Peyer's patch (tissue), 4 donors: ENCODE measurements around the gene XRN1. TPM values are rescaled to one million over a fixed set of nuclear protein-coding genes. Genes with fewer than 3 reads are reported as not detected.
"Not testable (repeated sequence)": the region's sequence is repeated elsewhere in the genome, so short reads cannot be mapped to it uniquely, and the experiment has no call there.

ENCODE experiments used
- DNase-seq, 3 donors: peaks; one replicate each; pipeline ENCODE4 v3.0.0-alpha.2; 2017 to 2019
- H3K27ac ChIP-seq, 4 donors: fragments of 200-600 bp; sonication (generic); one replicate each; pipeline ENCODE4 v1.5.1; 2016 to 2019
- H3K27me3 ChIP-seq, 2 donors: fragments of 200-600 bp; sonication (generic); one replicate each; pipeline ENCODE4 v1.5.1; 2019
- H3K36me3 ChIP-seq, 3 donors: fragments of 200-600 bp; sonication (generic); one replicate each; pipeline ENCODE4 v1.5.1; 2016 to 2019
- H3K4me1 ChIP-seq, 4 donors: fragments of 200-600 bp; sonication (generic); one replicate each; pipeline ENCODE4 v1.5.1; 2016 to 2019
- H3K4me3 ChIP-seq, 4 donors: fragments of 200-600 bp; sonication (generic); 1 replicate in 3 of 4; 2 replicates in 1 of 4; pipeline ENCODE4 v1.5.1; 2016 to 2019; ENCODE audit warnings: mild to moderate bottlenecking in 1 of 4
- H3K9me3 ChIP-seq, 4 donors: fragments of 200-600 bp; sonication (generic); one replicate each; pipeline ENCODE4 v1.5.1; 2016 to 2019; ENCODE audit warnings: mild to moderate bottlenecking in 1 of 4
- POLR2A ChIP-seq, 2 donors: fragments of 450-650 bp; IDR thresholded peaks; one replicate each; pipeline ENCODE4 v1.5.1; 2017; ENCODE audit warnings: antibody characterized with exemption in 2 of 2, mild to moderate bottlenecking in 2 of 2, moderate library complexity in 2 of 2
- total RNA-seq, 4 donors: library from RNA; depleted of rRNA; stranded (reverse); fragments of >200 nt; gene quantifications; one replicate each; pipeline ENCODE4 v1.1.0, GENCODE V29; 2016
- TF ChIP-seq, protein P1 (sequence below), 6 experiments: fragments of 450-650 bp in 4 of 6; fragments of 200-600 bp in 2 of 6; sonication (generic) in 1 of 6; IDR thresholded peaks; one replicate each; pipeline ENCODE4 v1.5.1; 2017 to 2019; ENCODE audit warnings: antibody characterized with exemption in 6 of 6, mild to moderate bottlenecking in 3 of 6, moderate library complexity in 1 of 6

Gene XRN1
- total RNA-seq, 4 donors from 2014 or later: 74.6 to 95.2 (median 80.9) TPM

GRCh38 chr3:142433110-142433509, 14.7 kb downstream of the XRN1 start:
- Histone ChIP-seq H3K27ac (no peak overlapping the region), H3K4me1 (peaks cover 0 to 23% (median 0%) of the 10 kb centered on the region in 4 donors), H3K9me3 (no peaks in the 10 kb centered on the region), H3K4me3 (no peak overlapping the region), H3K36me3 (peaks cover 0 to 42% (median 0%) of the 10 kb centered on the region in 3 donors), H3K27me3 (no peaks in the 10 kb centered on the region)
- DNase-seq: no peak
- TF ChIP-seq POLR2A (IDR thresholded peaks at IDR 0.05): no peak
- TF ChIP-seq, protein P1, sequence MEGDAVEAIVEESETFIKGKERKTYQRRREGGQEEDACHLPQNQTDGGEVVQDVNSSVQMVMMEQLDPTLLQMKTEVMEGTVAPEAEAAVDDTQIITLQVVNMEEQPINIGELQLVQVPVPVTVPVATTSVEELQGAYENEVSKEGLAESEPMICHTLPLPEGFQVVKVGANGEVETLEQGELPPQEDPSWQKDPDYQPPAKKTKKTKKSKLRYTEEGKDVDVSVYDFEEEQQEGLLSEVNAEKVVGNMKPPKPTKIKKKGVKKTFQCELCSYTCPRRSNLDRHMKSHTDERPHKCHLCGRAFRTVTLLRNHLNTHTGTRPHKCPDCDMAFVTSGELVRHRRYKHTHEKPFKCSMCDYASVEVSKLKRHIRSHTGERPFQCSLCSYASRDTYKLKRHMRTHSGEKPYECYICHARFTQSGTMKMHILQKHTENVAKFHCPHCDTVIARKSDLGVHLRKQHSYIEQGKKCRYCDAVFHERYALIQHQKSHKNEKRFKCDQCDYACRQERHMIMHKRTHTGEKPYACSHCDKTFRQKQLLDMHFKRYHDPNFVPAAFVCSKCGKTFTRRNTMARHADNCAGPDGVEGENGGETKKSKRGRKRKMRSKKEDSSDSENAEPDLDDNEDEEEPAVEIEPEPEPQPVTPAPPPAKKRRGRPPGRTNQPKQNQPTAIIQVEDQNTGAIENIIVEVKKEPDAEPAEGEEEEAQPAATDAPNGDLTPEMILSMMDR (IDR thresholded peaks at IDR 0.05): no peak

GRCh38 chr3:142429582-142429981, 18.3 kb downstream of the XRN1 start:
- Histone ChIP-seq H3K27me3 (no peaks in the 10 kb centered on the region), H3K27ac (no peak overlapping the region), H3K4me3 (no peak overlapping the region), H3K9me3 (no peaks in the 10 kb centered on the region), H3K4me1 (peaks cover 0 to 15% (median 0%) of the 10 kb centered on the region in 4 donors), H3K36me3 (peaks cover 0 to 57% (median 0%) of the 10 kb centered on the region in 3 donors)
- no peak for TF ChIP-seq POLR2A (IDR thresholded peaks at IDR 0.05)
- TF ChIP-seq, protein P1 (IDR thresholded peaks at IDR 0.05): no peak
- DNase-seq: no peak

DNA sequence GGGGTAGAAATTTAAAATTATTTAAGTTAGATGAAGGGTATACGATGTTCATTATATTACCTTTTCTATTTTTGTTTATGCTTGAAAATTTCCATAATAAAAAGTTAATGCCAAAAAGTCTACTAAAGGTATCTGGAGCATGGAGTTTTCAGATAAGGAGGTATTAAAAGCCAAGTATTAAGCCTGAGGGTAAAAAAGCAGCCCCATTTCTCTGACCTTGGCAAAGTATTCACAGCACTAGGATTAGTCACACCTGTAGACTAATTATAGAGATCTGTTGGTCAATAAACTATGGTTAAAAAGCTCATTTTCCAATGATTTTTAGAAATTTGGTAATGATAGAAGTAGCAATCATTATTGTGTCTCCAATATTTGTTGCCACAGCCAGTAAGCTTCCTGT, 23.1 kb downstream of the XRN1 start:
- no peaks in the 10 kb centered on the region for H3K9me3 ChIP-seq
- H3K36me3 ChIP-seq: peaks cover 0 to 82% (median 0%) of the 10 kb centered on the region in 3 donors
- TF ChIP-seq, protein P1 (IDR thresholded peaks at IDR 0.05): no peak
- no peak for TF ChIP-seq POLR2A (IDR thresholded peaks at IDR 0.05)
- H3K4me1 ChIP-seq: no peaks in the 10 kb centered on the region
- no peak for DNase-seq
- no peak overlapping the region for H3K4me3 ChIP-seq
- no peaks in the 10 kb centered on the region for H3K27me3 ChIP-seq
- H3K27ac ChIP-seq: no peak overlapping the region

- H3K9me3 ChIP-seq: no peaks in the 10 kb centered on the region
- TF ChIP-seq POLR2A (IDR thresholded peaks at IDR 0.05): no peak
- TF ChIP-seq, protein P1 (IDR thresholded peaks at IDR 0.05): no peak
- H3K36me3 ChIP-seq: peaks cover 0 to 92% (median 0%) of the 10 kb centered on the region in 3 donors
- no peak for DNase-seq
- no peaks in the 10 kb centered on the region for H3K4me1 ChIP-seq
- H3K4me3 ChIP-seq: no peak overlapping the region
- H3K27ac ChIP-seq: no peak overlapping the region
- no peaks in the 10 kb centered on the region for H3K27me3 ChIP-seq
Measured at GRCh38 chr3:142418926-142419592, 28.8 kb downstream of the XRN1 start.

- DNase-seq: no peak
- no peak overlapping the region for H3K4me3 ChIP-seq
- peaks cover 0 to 92% (median 0%) of the 10 kb centered on the region in 3 donors for H3K36me3 ChIP-seq
- TF ChIP-seq, protein P1 (IDR thresholded peaks at IDR 0.05): no peak
- no peak for TF ChIP-seq POLR2A (IDR thresholded peaks at IDR 0.05)
- no peaks in the 10 kb centered on the region for H3K9me3 ChIP-seq
- H3K27ac ChIP-seq: no peak overlapping the region
- no peaks in the 10 kb centered on the region for H3K4me1 ChIP-seq
- no peaks in the 10 kb centered on the region for H3K27me3 ChIP-seq
Measured at GRCh38 chr3:142417302-142417701, 30.5 kb downstream of the XRN1 start.

DNA sequence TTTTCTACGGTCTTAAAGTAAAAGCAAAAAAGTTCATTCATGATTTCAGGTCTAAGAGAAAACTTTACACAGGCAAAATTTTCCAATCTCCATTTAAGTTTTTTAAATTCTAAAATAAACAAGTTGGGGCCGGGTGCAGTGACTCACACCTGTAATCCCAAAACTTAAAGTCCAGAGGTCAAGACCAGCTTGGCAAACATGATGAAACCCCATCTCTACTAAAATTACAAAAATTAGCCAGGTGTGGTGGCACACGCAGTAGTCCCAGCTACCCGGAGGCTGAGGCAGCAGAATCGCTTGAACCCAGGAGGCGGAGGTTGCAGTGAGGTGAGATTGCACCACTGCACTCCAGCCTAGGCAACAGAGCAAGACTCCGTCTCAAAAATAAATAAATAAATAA, 47.3 kb downstream of the XRN1 start:
- not testable (repeated sequence) for H3K4me1 ChIP-seq, DNase-seq, H3K9me3 ChIP-seq, H3K27ac ChIP-seq, H3K27me3 ChIP-seq, H3K4me3 ChIP-seq
- peaks cover 0 to 92% (median 2%) of the 10 kb centered on the region in 3 donors for H3K36me3 ChIP-seq
